Coronary artery (tissue), 2 donors: ENCODE data around the gene RAB31.

Source experiments
- DNase-seq: peaks from one replicate; pipeline ENCODE4 v3.0.0-alpha.2; 2017; ENCODE audit warnings: low spot score
- H3K27ac ChIP-seq, 2 donors: fragments of 200-600 bp; sonication (generic); one replicate each; pipeline ENCODE4 v1.5.1; 2016 to 2019
- H3K4me3 ChIP-seq: fragments of 200-600 bp; sonication (generic); 2 replicates; pipeline ENCODE4 v1.5.1; 2016; ENCODE audit warnings: mild to moderate bottlenecking, moderate library complexity
- TF ChIP-seq, protein P1 (sequence below): fragments of 200-600 bp; sonication (generic); IDR thresholded peaks from one replicate; pipeline ENCODE4 v1.5.1; 2019; ENCODE audit warnings: antibody characterized with exemption

The RAB31 gene

GRCh38 chr18:9751371-9752031 lies 43.4 kb downstream of the RAB31 start:
- peak; percentile 45 for DNase-seq
- TF ChIP-seq, protein P1, sequence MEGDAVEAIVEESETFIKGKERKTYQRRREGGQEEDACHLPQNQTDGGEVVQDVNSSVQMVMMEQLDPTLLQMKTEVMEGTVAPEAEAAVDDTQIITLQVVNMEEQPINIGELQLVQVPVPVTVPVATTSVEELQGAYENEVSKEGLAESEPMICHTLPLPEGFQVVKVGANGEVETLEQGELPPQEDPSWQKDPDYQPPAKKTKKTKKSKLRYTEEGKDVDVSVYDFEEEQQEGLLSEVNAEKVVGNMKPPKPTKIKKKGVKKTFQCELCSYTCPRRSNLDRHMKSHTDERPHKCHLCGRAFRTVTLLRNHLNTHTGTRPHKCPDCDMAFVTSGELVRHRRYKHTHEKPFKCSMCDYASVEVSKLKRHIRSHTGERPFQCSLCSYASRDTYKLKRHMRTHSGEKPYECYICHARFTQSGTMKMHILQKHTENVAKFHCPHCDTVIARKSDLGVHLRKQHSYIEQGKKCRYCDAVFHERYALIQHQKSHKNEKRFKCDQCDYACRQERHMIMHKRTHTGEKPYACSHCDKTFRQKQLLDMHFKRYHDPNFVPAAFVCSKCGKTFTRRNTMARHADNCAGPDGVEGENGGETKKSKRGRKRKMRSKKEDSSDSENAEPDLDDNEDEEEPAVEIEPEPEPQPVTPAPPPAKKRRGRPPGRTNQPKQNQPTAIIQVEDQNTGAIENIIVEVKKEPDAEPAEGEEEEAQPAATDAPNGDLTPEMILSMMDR = no peak
- Histone ChIP-seq H3K4me3 (no peak overlapping the region), H3K27ac (no peak overlapping the region)

- no peak overlapping the region for H3K4me3 ChIP-seq
- DNase-seq = no peak
- no peak overlapping the region for H3K27ac ChIP-seq
- TF ChIP-seq, protein P1 = no peak
Measured at GRCh38 chr18:9753846-9754245, 45.7 kb downstream of the RAB31 start.

DNA sequence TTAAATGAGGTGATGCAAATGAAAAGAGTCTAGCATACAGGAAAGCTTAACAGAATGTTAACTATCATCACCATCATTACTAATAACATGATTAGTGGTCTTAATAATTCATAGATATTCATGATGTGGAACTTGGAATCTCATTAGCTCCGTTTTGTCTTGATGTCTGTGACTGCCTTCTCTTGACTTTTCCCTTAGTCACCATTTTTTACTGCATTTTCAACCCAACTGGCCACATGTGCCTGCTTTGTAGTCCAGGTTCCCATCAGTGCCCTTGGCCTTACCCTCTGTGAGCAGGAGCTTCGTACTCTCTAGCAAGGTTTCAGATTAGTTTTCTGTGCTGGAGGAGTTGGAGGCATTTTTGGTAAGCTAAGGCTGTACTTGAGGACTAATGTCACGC lies 47.0 kb downstream of the RAB31 start:
- Histone ChIP-seq H3K27ac (no peak overlapping the region), H3K4me3 (no peak overlapping the region)
- TF ChIP-seq, protein P1 = no peak
- DNase-seq = peak; percentile 4

DNA sequence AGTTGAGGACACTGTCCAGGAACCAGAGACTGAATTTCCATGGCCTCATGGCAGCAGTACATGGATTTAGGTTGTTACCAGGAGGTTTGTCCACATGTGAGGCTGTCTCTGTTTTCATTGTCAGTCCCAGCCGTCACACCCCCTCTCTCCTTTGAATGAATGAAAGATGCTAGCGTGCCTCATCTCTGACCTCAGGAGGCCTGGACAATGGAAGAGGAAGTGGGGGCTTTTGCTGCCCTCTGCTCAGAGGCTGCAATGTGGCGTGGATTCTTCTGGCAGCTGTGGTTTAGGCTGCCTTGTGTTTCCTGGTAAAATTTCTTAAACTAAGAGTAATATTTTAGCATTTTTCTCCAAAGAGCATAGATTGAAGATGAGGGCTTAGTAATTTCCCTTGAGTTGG lies 47.5 kb downstream of the RAB31 start:
- no peak overlapping the region for H3K4me3 ChIP-seq
- DNase-seq = peak; percentile 46
- TF ChIP-seq, protein P1 = no peak
- H3K27ac ChIP-seq = no peak overlapping the region

DNA sequence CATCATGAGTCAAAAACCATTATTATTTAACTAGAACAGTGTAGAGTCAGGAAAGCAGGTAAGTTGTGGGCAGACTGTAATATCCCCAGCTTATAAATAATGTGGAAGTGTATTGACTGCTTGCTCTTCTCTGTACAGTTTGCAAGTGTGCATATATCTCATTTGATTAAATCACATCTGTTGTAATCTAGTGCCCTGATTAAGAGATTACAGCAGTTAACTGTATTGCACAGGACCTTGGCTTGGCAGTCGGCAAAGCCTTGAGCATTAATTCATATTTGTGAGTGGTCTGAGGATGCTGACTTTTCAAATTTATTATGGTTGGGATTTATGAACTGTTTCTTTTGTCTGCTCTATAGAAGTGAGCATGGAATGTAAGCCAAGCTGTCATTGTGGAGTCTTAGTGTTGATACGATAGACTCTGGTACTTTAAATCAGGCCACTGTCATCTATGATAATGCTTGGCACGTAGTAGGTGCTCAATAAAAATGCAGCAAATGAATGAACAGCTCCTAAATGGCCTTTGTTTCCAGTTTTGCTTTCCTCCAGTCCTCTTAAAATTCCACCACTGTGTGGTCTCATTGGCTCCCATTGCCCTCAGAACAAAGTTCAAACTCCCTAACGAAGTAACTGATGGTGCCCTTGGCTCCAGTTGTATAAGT lies 48.3 kb downstream of the RAB31 start:
- H3K27ac ChIP-seq = no peak overlapping the region

DNA sequence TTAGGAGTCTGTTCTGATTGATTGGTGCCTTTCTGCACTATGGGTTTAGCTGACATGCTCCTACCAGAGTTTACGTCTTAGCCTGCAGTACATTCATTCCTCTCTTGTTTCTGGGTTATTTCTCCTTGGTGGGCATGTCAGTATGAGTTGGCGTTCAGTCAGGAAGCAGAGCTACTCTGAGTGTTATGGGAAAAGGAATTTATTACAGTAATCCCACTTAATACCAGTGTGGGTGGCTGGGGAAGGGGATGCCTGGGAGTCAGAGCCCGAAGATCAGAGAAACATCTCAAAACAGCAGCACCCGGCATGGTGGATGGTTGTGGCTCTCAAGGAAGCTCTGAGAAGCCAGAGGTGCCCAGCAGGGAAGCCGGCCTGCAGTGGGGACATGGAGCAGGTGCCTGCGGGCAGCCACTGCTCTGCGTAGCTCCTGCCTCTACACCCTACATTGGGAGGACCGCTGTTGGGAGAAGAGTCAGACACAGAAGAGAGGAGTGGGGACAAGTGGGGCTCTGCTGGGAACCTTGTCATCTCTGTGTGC lies 48.9 kb downstream of the RAB31 start:
- Histone ChIP-seq H3K4me3 (no peak overlapping the region), H3K27ac (no peak overlapping the region)
- TF ChIP-seq, protein P1 = no peak
- DNase-seq = no peak

More for the DNA sequence above, 48.3 kb downstream of the RAB31 start:
- no peak overlapping the region for H3K4me3 ChIP-seq
- no peak for DNase-seq
- TF ChIP-seq, protein P1 = no peak
